Activated effector memory CD4-positive, alpha-beta T cell treated with Interleukin-2 at 50 U/mL for 16 hours (primary cell): ENCODE measurements around the gene HOXC11.

Experiments
- DNase-seq: peaks from one replicate; pipeline ENCODE4 v3.0.0-alpha.2; 2020

HOXC11 gene

GRCh38 chr12:54026640-54027441, 53.9 kb downstream of the HOXC11 start:
- DNase-seq, result no peak
